Measurements from ENCODE around the gene TRIO. TPM values are rescaled to one million over a fixed set of nuclear protein-coding genes. Genes with fewer than 3 reads are reported as not detected.
A peak's percentile ranks its signal among the peaks of the same experiment; 100 is the strongest.

Gene TRIO
- total and polyA plus RNA-seq, 10 of the 15 experiments (the other 5 are each of a cell fraction or from before 2014, with no cell fraction given), result 5.1 to 96.4 (median 44.6) TPM

DNA sequence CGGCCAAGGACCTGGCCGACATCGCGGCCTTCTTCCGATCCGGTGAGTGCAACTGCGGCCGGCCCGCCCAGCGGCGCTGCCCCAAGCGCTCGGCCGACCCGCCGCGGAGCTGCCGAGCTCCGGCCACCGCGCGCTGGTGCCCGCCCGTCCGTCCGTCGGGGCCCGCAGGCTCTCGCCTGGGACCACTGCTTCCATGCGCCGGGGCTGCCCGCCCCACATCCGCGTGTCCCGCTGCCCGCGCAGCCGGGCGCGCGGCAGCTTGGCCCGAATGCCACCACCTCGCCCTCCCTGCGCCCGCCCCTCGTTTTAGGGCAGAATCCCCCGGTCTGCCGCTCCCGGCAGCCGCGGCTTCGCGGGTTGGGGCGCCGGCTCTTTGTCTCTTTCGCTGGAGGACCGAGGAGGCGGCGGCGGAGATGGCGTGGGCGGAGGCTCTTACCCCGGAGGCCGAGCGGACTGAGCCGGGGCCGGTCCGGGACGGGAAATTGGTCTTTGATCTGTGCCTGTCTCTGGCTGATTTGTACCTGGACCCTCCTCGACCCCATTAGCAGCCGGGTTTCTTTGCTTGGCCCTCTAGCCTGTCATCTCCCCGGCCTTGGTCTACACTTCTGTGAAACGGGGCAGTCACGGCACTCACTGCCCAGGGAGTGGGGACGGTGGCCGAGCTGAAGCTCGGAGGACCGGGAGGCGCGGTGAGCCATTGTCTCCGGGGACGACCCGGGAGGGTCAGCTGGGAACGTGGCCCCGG lies 871 bp downstream of the TRIO start:
- in situ Hi-C loops (cut with MboI) (no loop called here), intact Hi-C loops (cut with micrococcal nuclease; ENCODE audit: unreplicated experiment) (loop anchor here (1.0 to 2.0 kb wide), 2 partner anchors 25 to 126 kb away; no protein-coding TSS in a partner anchor)
- SMC1A ChIA-PET (ENCODE audit: uncharacterized antibody, unreplicated experiment), result interaction anchor here (2.2 to 18.3 kb wide), 5 partner anchors 14 to 70 kb away, joined by 15 to 430 read pairs (median 124); no protein-coding TSS in a partner anchor
- under 1% methylated on average over 71 of the region's 85 CpGs for WGBS (ENCODE audit: insufficient coverage, insufficient replicate concordance, low lambda C conversion rate, missing lambda C conversion rate)
- POLR2A ChIA-PET, result interaction anchor here (0.6 to 22.7 kb wide), 8 partner anchors 8 to 115 kb away, joined by 3 to 347 read pairs (median 7); no protein-coding TSS in a partner anchor
- Histone ChIP-seq H3K27ac (ENCODE audit: control insufficient read depth, insufficient read depth) (peak overlapping the region; percentile 64), H3K4me3 (peak overlapping the region; percentile 100), H3K9me3 (replicated peaks; ENCODE audit: control insufficient read depth, insufficient read depth, low read length) (no peaks in the 10 kb centered on the region; the same call in 2 of the 3 replicates), H3K9ac (ENCODE audit: control insufficient read depth, insufficient read depth, low read length) (peak overlapping the region; percentile 84), H3K4me1 (ENCODE audit: control insufficient read depth, insufficient read depth, low read length) (peaks cover 24% of the 10 kb centered on the region), H2AFZ (ENCODE audit: control insufficient read depth, low read depth, low read length) (peak overlapping the region; percentile 43; the same call in 1 of the 2 replicates), H3K4me2 (ENCODE audit: control insufficient read depth, insufficient read depth) (peak overlapping the region; percentile 38; the same call in 1 of the 2 replicates), H3K79me2 (ENCODE audit: control insufficient read depth, insufficient read depth, low read length) (peaks cover 56% of the 10 kb centered on the region), H3K36me3 (ENCODE audit: control insufficient read depth in 2 of 2, insufficient read depth in 2 of 2, low read length in 1 of 2) (no peaks in the 10 kb centered on the region; a peak in 1 of 4 replicates), H4K20me1 (ENCODE audit: control insufficient read depth, insufficient read depth) (no peaks in the 10 kb centered on the region), H3K27me3 (replicated peaks in 1 of 2; ENCODE audit: control insufficient read depth in 2 of 2, insufficient read depth in 2 of 2, low read length in 1 of 2) (no peaks in the 10 kb centered on the region)
- DNase-seq (ENCODE audit: low read depth, low spot score) (no peak), FAIRE-seq (no peak), ATAC-seq (peak; percentile 5)
- TSS peak; percentile 62 for BruUV-seq (replicated peaks)
- RAD21 ChIA-PET (ENCODE audit: unreplicated experiment), result interaction anchor here (1.5 to 17.7 kb wide), 7 partner anchors 12 to 524 kb away, joined by 4 to 373 read pairs (median 13); no protein-coding TSS in a partner anchor
- CTCF ChIA-PET, result interaction anchor here (1.4 to 2.5 kb wide), 2 partner anchors 35 to 36 kb away, joined by 4 to 19 read pairs; no protein-coding TSS in a partner anchor
- no peak for TF ChIP-seq CREB1 (IDR thresholded peaks at IDR 0.05; ENCODE audit: low read depth)
- TF ChIP-seq, protein P1, sequence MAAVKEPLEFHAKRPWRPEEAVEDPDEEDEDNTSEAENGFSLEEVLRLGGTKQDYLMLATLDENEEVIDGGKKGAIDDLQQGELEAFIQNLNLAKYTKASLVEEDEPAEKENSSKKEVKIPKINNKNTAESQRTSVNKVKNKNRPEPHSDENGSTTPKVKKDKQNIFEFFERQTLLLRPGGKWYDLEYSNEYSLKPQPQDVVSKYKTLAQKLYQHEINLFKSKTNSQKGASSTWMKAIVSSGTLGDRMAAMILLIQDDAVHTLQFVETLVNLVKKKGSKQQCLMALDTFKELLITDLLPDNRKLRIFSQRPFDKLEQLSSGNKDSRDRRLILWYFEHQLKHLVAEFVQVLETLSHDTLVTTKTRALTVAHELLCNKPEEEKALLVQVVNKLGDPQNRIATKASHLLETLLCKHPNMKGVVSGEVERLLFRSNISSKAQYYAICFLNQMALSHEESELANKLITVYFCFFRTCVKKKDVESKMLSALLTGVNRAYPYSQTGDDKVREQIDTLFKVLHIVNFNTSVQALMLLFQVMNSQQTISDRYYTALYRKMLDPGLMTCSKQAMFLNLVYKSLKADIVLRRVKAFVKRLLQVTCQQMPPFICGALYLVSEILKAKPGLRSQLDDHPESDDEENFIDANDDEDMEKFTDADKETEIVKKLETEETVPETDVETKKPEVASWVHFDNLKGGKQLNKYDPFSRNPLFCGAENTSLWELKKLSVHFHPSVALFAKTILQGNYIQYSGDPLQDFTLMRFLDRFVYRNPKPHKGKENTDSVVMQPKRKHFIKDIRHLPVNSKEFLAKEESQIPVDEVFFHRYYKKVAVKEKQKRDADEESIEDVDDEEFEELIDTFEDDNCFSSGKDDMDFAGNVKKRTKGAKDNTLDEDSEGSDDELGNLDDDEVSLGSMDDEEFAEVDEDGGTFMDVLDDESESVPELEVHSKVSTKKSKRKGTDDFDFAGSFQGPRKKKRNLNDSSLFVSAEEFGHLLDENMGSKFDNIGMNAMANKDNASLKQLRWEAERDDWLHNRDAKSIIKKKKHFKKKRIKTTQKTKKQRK (IDR thresholded peaks at IDR 0.05; ENCODE audit: low read depth, low read length), result no peak
- no peak for TF ChIP-seq CBX5 (IDR thresholded peaks at IDR 0.05; ENCODE audit: low read depth)
- peak; percentile 84 for TF ChIP-seq LARP7 (IDR thresholded peaks at IDR 0.05)
- no peak for TF ChIP-seq YY1 (IDR thresholded peaks at IDR 0.05; ENCODE audit: low read depth, low read length)
- TF ChIP-seq RB1 (IDR thresholded peaks at IDR 0.05; ENCODE audit: borderline replicate concordance), result peak; percentile 47; the same call in 1 of the 2 replicates
- no peak for TF ChIP-seq USF2 (IDR thresholded peaks at IDR 0.05; ENCODE audit: borderline replicate concordance, low read depth, low read length)
- TF ChIP-seq BACH1 (IDR thresholded peaks at IDR 0.05; ENCODE audit: borderline replicate concordance), result peak; percentile 49; the same call in 1 of the 2 replicates
- TF ChIP-seq BCL3 (IDR thresholded peaks at IDR 0.05; ENCODE audit: borderline replicate concordance, insufficient read depth, low read depth, low read length, poor library complexity, severe bottlenecking), result no peak
- peak; percentile 81 for TF ChIP-seq MLLT1 (IDR thresholded peaks at IDR 0.05)
- TF ChIP-seq EGR1 (IDR thresholded peaks at IDR 0.05; ENCODE audit: borderline replicate concordance in 1 of 2, low read depth in 2 of 2, low read length in 2 of 2), result peak in 1 of 2 experiments; percentile 92; a peak in 2 of 3 replicates
- TF ChIP-seq BHLHE40 (IDR thresholded peaks at IDR 0.05; ENCODE audit: borderline replicate concordance in 1 of 2, low read depth in 2 of 2, low read length in 1 of 2), result peak in 1 of 2 experiments; percentile 8; a peak in 1 of 4 replicates
- TF ChIP-seq ASH2L (IDR thresholded peaks at IDR 0.05; ENCODE audit: borderline replicate concordance, low read depth), result no peak
- TF ChIP-seq SMC3 (IDR thresholded peaks at IDR 0.05; ENCODE audit: borderline replicate concordance, low read length), result no peak
